Liver (tissue), 9 donors: ENCODE measurements around the gene GARIN1A. TPM values are rescaled to one million over a fixed set of nuclear protein-coding genes. Genes with fewer than 3 reads are reported as not detected.

Experiments
- DNase-seq: peaks from one replicate; pipeline ENCODE4 v3.0.0-alpha.2; 2017; ENCODE audit warnings: low spot score
- H3K27ac ChIP-seq, 2 donors: one replicate each; pipeline ENCODE4 v1.7.0; 2013; ENCODE audit warnings: inconsistent platforms in 2 of 2, low read length in 2 of 2, control low read depth in 1 of 2, low read depth in 1 of 2, mild to moderate bottlenecking in 1 of 2
- H3K27me3 ChIP-seq, 4 donors: one replicate each; pipeline versions ENCODE4 v1.6.1 to v1.7.0; 2013; ENCODE audit warnings: low read length in 3 of 4, inconsistent platforms in 1 of 4, mild to moderate bottlenecking in 1 of 4, moderate library complexity in 1 of 4; ENCODE audit not compliant: control insufficient read depth in 4 of 4, insufficient read depth in 4 of 4
- H3K36me3 ChIP-seq, 4 donors: one replicate each; pipeline versions ENCODE4 v1.6.1 to v1.7.0; 2013; ENCODE audit warnings: low read length in 3 of 4, mild to moderate bottlenecking in 3 of 4, low read depth in 1 of 4, moderate library complexity in 1 of 4; ENCODE audit not compliant: control insufficient read depth in 4 of 4, insufficient read depth in 3 of 4
- H3K4me1 ChIP-seq, 4 donors: one replicate each; pipeline versions ENCODE4 v1.6.1 to v1.7.0; 2013; ENCODE audit warnings: low read length in 3 of 4, mild to moderate bottlenecking in 3 of 4, moderate library complexity in 1 of 4; ENCODE audit not compliant: control insufficient read depth in 4 of 4, insufficient read depth in 4 of 4
- H3K4me3 ChIP-seq, 3 donors: one replicate each; pipeline versions ENCODE4 v1.6.1 to v1.7.0; 2013; ENCODE audit warnings: low read length in 3 of 3, control low read depth in 1 of 3, low read depth in 1 of 3, mild to moderate bottlenecking in 1 of 3
- H3K9ac ChIP-seq, 2 donors: one replicate each; pipeline ENCODE4 v1.7.0; 2013; ENCODE audit warnings: low read length in 2 of 2, mild to moderate bottlenecking in 2 of 2, moderate library complexity in 2 of 2, control low read depth in 1 of 2, low read depth in 1 of 2
- H3K9me3 ChIP-seq, 4 donors: one replicate each; pipeline versions ENCODE4 v1.6.1 to v1.7.0; 2013; ENCODE audit warnings: low read length in 3 of 4; ENCODE audit not compliant: control insufficient read depth in 4 of 4
- ATF3 ChIP-seq: IDR thresholded peaks from 2 replicates; pipeline ENCODE4 v1.6.1; 2016; ENCODE audit warnings: antibody characterized with exemption
- CTCF ChIP-seq: fragments of 150-350 bp; IDR thresholded peaks from 2 replicates; pipeline ENCODE4 v1.5.1; 2017; ENCODE audit warnings: improper control_type of control experiment, low read depth, low read length; ENCODE audit not compliant: missing input control
- EGR1 ChIP-seq, 2 donors: IDR thresholded peaks; 2 replicates each; pipeline ENCODE4 v1.6.1; 2016 to 2018; ENCODE audit warnings: antibody characterized with exemption in 2 of 2, low read depth in 2 of 2
- FOXA1 ChIP-seq: IDR thresholded peaks from 2 replicates; pipeline ENCODE4 v1.6.1; 2016; ENCODE audit warnings: antibody characterized with exemption
- FOXA2 ChIP-seq: IDR thresholded peaks from 2 replicates; pipeline ENCODE4 v1.6.1; 2016; ENCODE audit warnings: antibody characterized with exemption
- GABPA ChIP-seq, 2 donors: IDR thresholded peaks in 1 of 2; conservative IDR thresholded peaks in 1 of 2; 2 replicates each; pipeline ENCODE4 v1.6.1; 2016; ENCODE audit warnings: antibody characterized with exemption in 2 of 2, mild to moderate bottlenecking in 1 of 2, moderate library complexity in 1 of 2
- HNF4A ChIP-seq, 2 donors: conservative IDR thresholded peaks; 2 replicates each; pipeline ENCODE4 v1.6.1; 2016; ENCODE audit warnings: antibody characterized with exemption in 2 of 2, mild to moderate bottlenecking in 2 of 2
- HNF4G ChIP-seq: IDR thresholded peaks from 2 replicates; pipeline ENCODE4 v1.6.1; 2016; ENCODE audit warnings: antibody characterized with exemption
- JUND ChIP-seq, 2 donors: IDR thresholded peaks; 2 replicates each; pipeline ENCODE4 v1.6.1; 2016; ENCODE audit warnings: antibody characterized with exemption in 2 of 2
- MAX ChIP-seq: IDR thresholded peaks from 2 replicates; pipeline ENCODE4 v1.6.1; 2016; ENCODE audit warnings: antibody characterized with exemption
- NR2F2 ChIP-seq: IDR thresholded peaks from 2 replicates; pipeline ENCODE4 v1.6.1; 2016; ENCODE audit warnings: antibody characterized with exemption
- RAD21 ChIP-seq, 2 donors: IDR thresholded peaks; 2 replicates each; pipeline ENCODE4 v1.6.1; 2016; ENCODE audit warnings: antibody characterized with exemption in 2 of 2, mild to moderate bottlenecking in 2 of 2
- SP1 ChIP-seq: IDR thresholded peaks from 2 replicates; pipeline ENCODE4 v1.6.1; 2018; ENCODE audit warnings: antibody characterized with exemption, mild to moderate bottlenecking
- TAF1 ChIP-seq: conservative IDR thresholded peaks from 2 replicates; pipeline ENCODE4 v1.6.1; 2016; ENCODE audit warnings: antibody characterized with exemption, mild to moderate bottlenecking
- YY1 ChIP-seq: IDR thresholded peaks from 2 replicates; pipeline ENCODE4 v1.6.1; 2016; ENCODE audit warnings: antibody characterized with exemption, mild to moderate bottlenecking
- WGBS: extraction: QIAGEN DNeasy Blood & Tissue Kit; methylation state at CpG from one replicate; pipeline ENCODE4 v1.1.7; 2013; 5-methylcytosine and 5-hydroxymethylcytosine counted together
- polyA plus RNA-seq, 2 donors: library from polyadenylated mRNA; stranded (reverse) in 1 of 2; unstranded in 1 of 2; fragments of 200-250 nt in 1 of 2; fragments of >200 nt in 1 of 2; fragmentation: Nextera tagmentation in 1 of 2; extraction: Ambion mirVana in 1 of 2; gene quantifications; one replicate each; pipeline versions ENCODE4 v1.2.1 to v1.2.3, GENCODE V29; 2013 to 2015
- total RNA-seq, 2 donors: library from RNA; depleted of rRNA; stranded (reverse); fragments of >200 nt; gene quantifications; one replicate each; pipeline ENCODE4 v1.2.3, GENCODE V29; 2014
- TF ChIP-seq, protein P1 (sequence below): IDR thresholded peaks from 2 replicates; pipeline ENCODE4 v1.6.1; 2016; ENCODE audit warnings: antibody characterized with exemption, mild to moderate bottlenecking
- TF ChIP-seq, protein P2 (sequence below): IDR thresholded peaks from 2 replicates; pipeline ENCODE4 v1.6.1; 2016; ENCODE audit warnings: antibody characterized with exemption
- donor health status: healthy.
- donor health status: healthy.
- donor health status: healthy.
- donor health status: healthy.
- donor health status: healthy.

Gene GARIN1A
- total and polyA plus RNA-seq, 4 donors = 0.08 to 0.50 (median 0.19) TPM

GRCh38 chr7:128699196-128699712 is 27.2 kb downstream of the GARIN1A start:
- Histone ChIP-seq H3K4me3 (no peak overlapping the region), H3K36me3 (no peaks in the 10 kb centered on the region), H3K9ac (no peak overlapping the region), H3K9me3 (no peaks in the 10 kb centered on the region), H3K27ac (no peak overlapping the region), H3K27me3 (peaks cover 0 to 20% (median 3%) of the 10 kb centered on the region in 4 donors), H3K4me1 (peaks cover 0 to 3% (median 0%) of the 10 kb centered on the region in 4 donors)
- 71% methylated on average over 3 of the region's 3 CpGs for WGBS
- TF ChIP-seq FOXA1 (no peak), ATF3 (no peak), JUND (IDR thresholded peaks at IDR 0.05) (no peak), YY1 (no peak)
- TF ChIP-seq, protein P1, sequence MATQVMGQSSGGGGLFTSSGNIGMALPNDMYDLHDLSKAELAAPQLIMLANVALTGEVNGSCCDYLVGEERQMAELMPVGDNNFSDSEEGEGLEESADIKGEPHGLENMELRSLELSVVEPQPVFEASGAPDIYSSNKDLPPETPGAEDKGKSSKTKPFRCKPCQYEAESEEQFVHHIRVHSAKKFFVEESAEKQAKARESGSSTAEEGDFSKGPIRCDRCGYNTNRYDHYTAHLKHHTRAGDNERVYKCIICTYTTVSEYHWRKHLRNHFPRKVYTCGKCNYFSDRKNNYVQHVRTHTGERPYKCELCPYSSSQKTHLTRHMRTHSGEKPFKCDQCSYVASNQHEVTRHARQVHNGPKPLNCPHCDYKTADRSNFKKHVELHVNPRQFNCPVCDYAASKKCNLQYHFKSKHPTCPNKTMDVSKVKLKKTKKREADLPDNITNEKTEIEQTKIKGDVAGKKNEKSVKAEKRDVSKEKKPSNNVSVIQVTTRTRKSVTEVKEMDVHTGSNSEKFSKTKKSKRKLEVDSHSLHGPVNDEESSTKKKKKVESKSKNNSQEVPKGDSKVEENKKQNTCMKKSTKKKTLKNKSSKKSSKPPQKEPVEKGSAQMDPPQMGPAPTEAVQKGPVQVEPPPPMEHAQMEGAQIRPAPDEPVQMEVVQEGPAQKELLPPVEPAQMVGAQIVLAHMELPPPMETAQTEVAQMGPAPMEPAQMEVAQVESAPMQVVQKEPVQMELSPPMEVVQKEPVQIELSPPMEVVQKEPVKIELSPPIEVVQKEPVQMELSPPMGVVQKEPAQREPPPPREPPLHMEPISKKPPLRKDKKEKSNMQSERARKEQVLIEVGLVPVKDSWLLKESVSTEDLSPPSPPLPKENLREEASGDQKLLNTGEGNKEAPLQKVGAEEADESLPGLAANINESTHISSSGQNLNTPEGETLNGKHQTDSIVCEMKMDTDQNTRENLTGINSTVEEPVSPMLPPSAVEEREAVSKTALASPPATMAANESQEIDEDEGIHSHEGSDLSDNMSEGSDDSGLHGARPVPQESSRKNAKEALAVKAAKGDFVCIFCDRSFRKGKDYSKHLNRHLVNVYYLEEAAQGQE = no peak
- no peak for DNase-seq

- no peak overlapping the region for H3K27ac ChIP-seq
- H3K27me3 ChIP-seq = peaks cover 0 to 20% (median 3%) of the 10 kb centered on the region in 4 donors
- TF ChIP-seq MAX = no peak
- no peak for TF ChIP-seq ATF3
- TF ChIP-seq NR2F2 = no peak
- no peak for TF ChIP-seq FOXA2
- no peak for TF ChIP-seq HNF4G
- no peak for TF ChIP-seq FOXA1
- no peak for TF ChIP-seq RAD21 (IDR thresholded peaks at IDR 0.05)
- TF ChIP-seq YY1 = no peak
- TF ChIP-seq, protein P2, sequence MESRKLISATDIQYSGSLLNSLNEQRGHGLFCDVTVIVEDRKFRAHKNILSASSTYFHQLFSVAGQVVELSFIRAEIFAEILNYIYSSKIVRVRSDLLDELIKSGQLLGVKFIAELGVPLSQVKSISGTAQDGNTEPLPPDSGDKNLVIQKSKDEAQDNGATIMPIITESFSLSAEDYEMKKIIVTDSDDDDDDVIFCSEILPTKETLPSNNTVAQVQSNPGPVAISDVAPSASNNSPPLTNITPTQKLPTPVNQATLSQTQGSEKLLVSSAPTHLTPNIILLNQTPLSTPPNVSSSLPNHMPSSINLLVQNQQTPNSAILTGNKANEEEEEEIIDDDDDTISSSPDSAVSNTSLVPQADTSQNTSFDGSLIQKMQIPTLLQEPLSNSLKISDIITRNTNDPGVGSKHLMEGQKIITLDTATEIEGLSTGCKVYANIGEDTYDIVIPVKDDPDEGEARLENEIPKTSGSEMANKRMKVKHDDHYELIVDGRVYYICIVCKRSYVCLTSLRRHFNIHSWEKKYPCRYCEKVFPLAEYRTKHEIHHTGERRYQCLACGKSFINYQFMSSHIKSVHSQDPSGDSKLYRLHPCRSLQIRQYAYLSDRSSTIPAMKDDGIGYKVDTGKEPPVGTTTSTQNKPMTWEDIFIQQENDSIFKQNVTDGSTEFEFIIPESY = no peak
- no peak for TF ChIP-seq SP1
- TF ChIP-seq, protein P1 = no peak
- TF ChIP-seq HNF4A (conservative IDR thresholded peaks at IDR 0.05) = no peak
- no peak for TF ChIP-seq GABPA (IDR thresholded peaks at IDR 0.05 in 1 of 2, conservative IDR thresholded peaks at IDR 0.05 in 1 of 2)
- TF ChIP-seq EGR1 (IDR thresholded peaks at IDR 0.05; ENCODE audit: low read depth in 2 of 2) = no peak
- no peak for TF ChIP-seq CTCF
- TF ChIP-seq TAF1 = no peak
- H3K36me3 ChIP-seq = no peaks in the 10 kb centered on the region
- H3K4me1 ChIP-seq = peaks cover 0 to 3% (median 0%) of the 10 kb centered on the region in 4 donors
- 67% methylated on average over 1 of the region's 1 CpG for WGBS
- H3K9me3 ChIP-seq = no peaks in the 10 kb centered on the region
- H3K4me3 ChIP-seq = no peak overlapping the region
- H3K9ac ChIP-seq = no peak overlapping the region
- DNase-seq = no peak
Observed at GRCh38 chr7:128699895-128700294, 27.8 kb downstream of the GARIN1A start.
